ENCODE data around the gene MAGED4.

- no peak for TF ChIP-seq GATA2 (IDR thresholded peaks at IDR 0.05; ENCODE audit: low read depth, low read length)
- no peak for TF ChIP-seq GATA3 (IDR thresholded peaks at IDR 0.05; ENCODE audit: low read depth, low read length)
These were observed 28.6 kb downstream of the MAGED4 start for GRCh38 chrX:52213276-52213675.
